NCI-H187 treated with DMSO at 0.1 percent for 48 hours (cell line): ENCODE measurements around the gene FAM13A.
"Not testable (repeated sequence)": the region's sequence is repeated elsewhere in the genome, so short reads cannot be mapped to it uniquely, and the experiment has no call there.

Experiments
- DNase-seq: peaks from one replicate; lab custom pipeline; 2025; lab: John Stamatoyannopoulos, UW

Gene FAM13A

DNA sequence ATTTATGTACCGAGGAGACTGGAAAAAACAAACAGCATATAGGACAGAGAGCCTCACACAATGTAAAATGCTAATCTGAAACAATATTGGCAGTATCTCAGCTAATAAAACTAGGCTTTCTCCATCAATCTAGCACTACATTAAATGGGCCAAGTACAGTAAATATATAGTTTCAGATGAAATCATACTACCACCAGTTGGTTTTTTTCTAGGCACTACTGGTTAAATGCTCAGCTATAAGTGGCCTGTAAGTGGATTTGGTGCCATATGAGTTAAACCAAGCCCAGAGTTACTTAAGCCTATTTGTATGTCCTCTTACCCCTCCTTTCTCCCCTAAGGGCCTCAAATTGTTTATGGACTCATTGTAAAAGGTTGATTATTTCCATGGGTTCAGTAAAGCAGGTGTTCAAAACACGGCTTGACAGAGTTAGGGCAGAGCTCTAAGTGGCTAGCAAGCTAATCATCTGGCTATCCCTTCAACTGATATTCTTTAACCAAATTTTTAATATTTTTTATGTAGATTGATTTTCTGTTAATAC is 57.5 kb downstream of the FAM13A start:
- DNase-seq = peak; percentile 93

DNA sequence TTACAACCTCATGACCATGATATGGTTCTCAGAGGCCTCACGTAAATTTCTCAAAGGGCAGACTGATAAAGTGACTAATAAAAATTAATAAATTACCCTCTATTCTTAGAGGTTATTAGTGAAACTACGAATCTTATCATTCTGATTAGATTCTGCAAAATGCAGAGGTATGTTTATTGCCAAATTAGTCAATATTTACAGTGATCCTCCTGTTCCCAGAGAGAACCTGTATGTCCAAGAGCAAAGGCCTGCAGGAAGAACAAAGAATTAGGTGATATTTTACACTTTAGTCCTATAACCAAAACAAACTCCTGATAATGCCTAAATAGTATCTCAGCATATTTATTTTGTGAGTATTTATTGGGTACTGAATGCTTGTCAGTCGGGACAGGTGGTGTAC is 58.1 kb downstream of the FAM13A start:
- no peak for DNase-seq

GRCh38 chr4:88998001-88998400 is 59.0 kb downstream of the FAM13A start:
- DNase-seq = no peak

- DNase-seq = no peak
Observed at GRCh38 chr4:88995874-88996273, 61.1 kb downstream of the FAM13A start.

DNA sequence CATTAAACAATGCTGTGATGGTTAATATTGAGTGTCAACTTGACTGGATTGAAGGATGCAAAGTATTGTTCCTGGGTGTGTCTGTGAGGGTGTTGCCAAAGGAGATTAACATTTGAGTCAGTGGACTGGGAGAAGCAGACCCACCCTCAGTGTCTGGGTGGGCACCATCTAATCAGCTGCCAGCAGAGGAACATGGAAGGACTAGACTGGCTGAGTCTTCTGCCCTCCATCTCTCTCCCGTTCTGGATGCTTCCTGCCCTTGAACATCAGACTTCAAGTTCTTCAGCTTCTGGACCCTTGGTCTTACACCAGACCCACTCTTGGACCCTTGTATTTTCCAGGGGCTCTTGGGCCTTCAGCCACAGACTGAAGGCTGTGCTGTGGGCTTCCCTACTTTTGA is 61.7 kb downstream of the FAM13A start:
- not testable (repeated sequence) for DNase-seq

GRCh38 chr4:88993246-88993645 is 63.7 kb downstream of the FAM13A start:
- no peak for DNase-seq

DNA sequence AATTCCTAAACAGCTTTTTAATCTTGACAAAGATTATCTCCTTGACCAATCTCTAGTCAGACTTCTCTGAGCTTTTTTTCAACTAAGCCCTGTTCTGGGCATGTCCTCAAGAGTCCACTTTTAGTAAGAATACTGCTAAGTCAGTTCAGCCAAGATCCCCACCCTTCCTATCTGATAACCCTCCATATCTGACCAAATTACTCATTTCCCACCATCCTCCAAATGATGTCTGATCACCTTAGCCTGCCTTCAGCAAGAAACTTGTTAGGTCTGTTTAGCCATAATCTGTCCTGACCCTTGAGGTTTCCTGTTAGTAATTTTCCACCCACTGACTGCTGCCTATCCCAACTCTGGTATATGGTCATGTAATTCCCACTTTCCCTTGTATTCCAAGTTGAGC is 65.2 kb downstream of the FAM13A start:
- no peak for DNase-seq

GRCh38 chr4:88989990-88990389 is 67.0 kb downstream of the FAM13A start:
- DNase-seq = no peak

GRCh38 chr4:88985088-88985773 is 71.8 kb downstream of the FAM13A start:
- DNase-seq = no peak

DNA sequence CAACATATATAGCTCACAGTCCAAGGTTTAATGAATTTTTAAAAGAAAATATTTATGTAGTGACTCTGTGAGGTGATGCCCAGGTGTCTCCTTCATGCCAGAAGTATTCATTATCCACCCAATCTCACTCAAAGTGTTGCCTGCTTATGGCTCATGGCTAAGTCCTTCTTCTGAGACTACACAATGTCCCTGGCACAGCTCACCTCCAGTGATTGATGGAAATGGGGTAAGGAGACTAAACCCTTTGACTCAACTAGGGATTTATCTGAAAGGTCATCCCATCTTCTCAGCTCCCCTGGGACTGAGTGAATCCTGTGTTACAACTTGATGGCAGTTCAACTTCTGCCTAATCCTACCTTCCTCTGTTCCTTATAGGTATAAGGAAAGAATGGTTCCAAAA is 74.2 kb downstream of the FAM13A start:
- DNase-seq = no peak

- DNase-seq = no peak
Observed at GRCh38 chr4:88981993-88982392, 75.0 kb downstream of the FAM13A start.

- DNase-seq = no peak
Observed at GRCh38 chr4:88981556-88981955, 75.4 kb downstream of the FAM13A start.

DNA sequence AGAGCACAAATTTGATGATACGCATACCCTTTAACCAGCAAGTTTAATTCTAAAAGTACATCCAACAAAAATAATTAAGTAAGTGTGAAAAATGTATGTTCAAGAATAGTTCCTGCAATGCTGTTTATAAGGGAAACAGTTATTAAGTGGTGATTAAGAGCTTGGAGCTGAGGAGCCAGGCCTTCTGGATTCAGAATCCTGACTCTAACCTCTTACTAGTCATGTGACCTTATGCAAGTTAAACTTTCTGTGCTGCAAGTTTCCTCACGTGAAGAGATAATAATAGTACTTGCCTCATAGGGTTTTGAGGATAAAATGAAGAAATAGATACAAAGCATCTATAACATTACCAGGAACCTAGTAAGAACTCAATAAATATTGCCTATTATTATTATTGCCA is 77.7 kb downstream of the FAM13A start:
- DNase-seq = no peak

DNA sequence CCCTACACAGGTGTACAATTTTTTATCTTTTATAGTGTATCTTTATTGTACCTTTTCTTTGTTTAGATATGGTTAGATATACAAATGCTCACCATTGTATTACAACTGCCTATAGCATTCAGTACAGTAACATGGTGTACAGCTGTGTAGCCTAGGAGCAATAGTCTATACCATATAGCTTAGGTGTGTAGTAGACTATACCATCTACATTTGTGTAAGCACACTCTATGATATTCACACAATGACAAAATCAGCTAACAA is 80.3 kb downstream of the FAM13A start:
- DNase-seq = no peak

- DNase-seq = no peak
Observed at GRCh38 chr4:88975958-88976774, 80.8 kb downstream of the FAM13A start.

DNA sequence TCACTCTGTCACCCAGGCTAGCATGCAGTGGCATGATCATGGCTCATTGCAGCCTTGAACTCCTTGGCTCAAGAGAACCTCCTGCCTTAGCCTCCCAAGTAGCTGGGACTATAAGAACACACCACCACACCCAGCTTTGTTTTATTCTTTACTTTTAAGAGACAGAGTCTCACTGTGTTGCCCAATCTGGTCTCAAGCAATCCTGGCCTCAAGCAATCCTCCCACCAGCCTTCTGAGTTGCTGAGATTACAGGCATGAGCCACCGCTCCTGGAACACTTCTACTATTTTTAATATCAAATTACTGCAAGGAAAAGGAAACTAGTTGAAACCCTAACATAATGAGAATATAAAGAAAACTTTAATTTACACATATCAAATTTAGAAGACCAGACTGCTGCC is 85.4 kb downstream of the FAM13A start:
- no peak for DNase-seq

- DNase-seq = no peak
Observed at GRCh38 chr4:88969746-88970145, 87.2 kb downstream of the FAM13A start.

- DNase-seq = no peak
Observed at GRCh38 chr4:88969271-88969670, 87.7 kb downstream of the FAM13A start.

GRCh38 chr4:88967883-88968331 is 89.1 kb downstream of the FAM13A start:
- DNase-seq = no peak

DNA sequence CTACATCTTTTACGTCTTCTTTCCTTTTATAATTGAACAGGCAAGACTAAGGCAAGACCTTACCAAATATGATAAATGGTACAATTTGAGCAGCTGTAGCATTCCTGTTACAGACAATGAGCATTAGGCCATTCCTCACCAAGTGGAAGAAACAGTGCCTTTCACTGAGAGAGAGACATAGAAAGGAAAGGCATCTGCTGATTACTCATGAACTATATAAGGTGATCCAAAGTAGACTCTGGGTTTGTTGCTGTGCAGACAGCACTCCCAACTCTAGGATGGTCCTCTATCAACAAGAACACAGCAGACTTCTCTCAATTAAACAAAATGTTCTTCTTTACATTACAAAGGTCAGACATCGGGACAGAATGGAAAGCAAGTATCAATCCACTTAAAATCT is 91.9 kb downstream of the FAM13A start:
- DNase-seq = no peak

DNA sequence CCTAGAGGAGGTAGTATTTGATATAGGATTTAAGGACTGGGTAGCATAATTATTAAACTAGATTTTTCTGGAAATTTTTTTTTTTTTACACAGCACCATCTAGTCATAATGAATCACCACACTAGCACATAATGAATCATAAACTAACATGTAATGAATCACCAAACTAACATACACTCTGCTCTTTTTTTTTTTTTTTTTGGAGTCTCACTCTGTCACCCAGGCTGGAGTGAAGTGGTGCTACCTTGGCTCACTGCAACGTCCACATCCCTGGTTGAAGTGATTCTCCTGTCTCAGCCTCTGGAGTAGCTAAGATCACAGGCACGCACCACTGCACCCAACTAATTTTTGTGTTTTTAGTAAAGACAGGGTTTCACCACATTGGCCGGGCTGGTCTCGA is 92.5 kb downstream of the FAM13A start:
- DNase-seq = no peak

- DNase-seq = no peak
Observed at GRCh38 chr4:88963817-88964216, 93.2 kb downstream of the FAM13A start.

DNA sequence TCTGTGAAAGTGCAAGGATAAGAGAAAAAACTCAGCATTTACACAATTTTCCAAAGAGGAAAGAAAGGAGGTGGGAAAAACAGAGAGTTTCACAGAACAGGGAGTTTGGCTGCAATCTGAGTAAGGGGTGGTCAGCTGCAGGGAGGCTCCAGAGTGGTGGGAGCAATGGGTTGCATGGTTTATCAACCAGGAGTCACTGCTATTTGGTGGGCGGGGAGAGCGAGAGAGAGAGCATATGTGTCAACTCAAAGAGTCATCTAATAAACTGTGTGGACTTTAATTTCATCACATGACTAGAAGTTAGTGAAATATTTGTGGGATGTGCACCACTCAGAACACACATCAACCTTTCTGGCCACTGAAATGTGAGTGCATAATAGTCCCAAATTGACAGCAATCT is 94.6 kb downstream of the FAM13A start:
- no peak for DNase-seq

DNA sequence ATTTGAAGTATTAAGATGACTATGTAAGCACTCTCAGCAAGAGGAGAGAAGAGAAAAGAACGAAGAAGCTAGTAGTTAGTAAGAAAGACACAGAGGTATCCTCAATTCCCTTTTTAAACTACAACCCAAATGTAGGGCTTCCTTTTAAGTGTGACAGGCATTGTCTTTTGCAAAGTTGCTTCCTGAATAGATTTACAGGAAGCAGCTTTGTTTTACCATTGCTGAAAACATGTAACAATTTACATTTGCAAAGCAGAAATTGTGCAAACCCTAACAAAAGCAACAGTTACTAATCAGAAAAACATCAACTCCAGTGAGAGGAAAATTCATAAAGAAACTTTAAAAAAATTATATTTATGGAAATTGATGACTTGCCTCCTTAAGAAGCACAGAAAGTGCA is 96.4 kb downstream of the FAM13A start:
- no peak for DNase-seq
